Measurements from ENCODE around the gene CDH5. TPM values are rescaled to one million over a fixed set of nuclear protein-coding genes. Genes with fewer than 3 reads are reported as not detected.

Gene CDH5
- total and polyA plus RNA-seq, 2 of the 4 experiments (the other 2 are of a cell fraction): not detected

- intact Hi-C loops (cut with micrococcal nuclease): no loop called here
- H3K27me3 ChIP-seq (ENCODE audit: control insufficient read depth, insufficient read depth, low read length): peaks cover 12% of the 10 kb centered on the region; the same call in 1 of the 2 replicates
- no peak overlapping the region for H2BK5ac ChIP-seq (ENCODE audit: low read depth, low read length, poor library complexity, severe bottlenecking)
- H2BK20ac ChIP-seq (ENCODE audit: low read depth, low read length): no peak overlapping the region
- no peak overlapping the region for H2AFZ ChIP-seq (replicated peaks; ENCODE audit: low read length, poor library complexity)
- in situ Hi-C loops (cut with MboI; ENCODE audit: low sequenced_read_pairs): no loop called here
- TF ChIP-seq SMC3 (IDR thresholded peaks at IDR 0.05; ENCODE audit: low read depth, low read length) (no peak), RFX5 (IDR thresholded peaks at IDR 0.05; ENCODE audit: low read depth, low read length) (no peak), MAZ (IDR thresholded peaks at IDR 0.05; ENCODE audit: borderline replicate concordance, low read depth, low read length) (no peak), MXI1 (IDR thresholded peaks at IDR 0.05; ENCODE audit: borderline replicate concordance, low read depth, low read length) (no peak), CEBPB (IDR thresholded peaks at IDR 0.05; ENCODE audit: low read depth, low read length) (no peak)
- no TSS peak for BruUV-seq (replicated peaks)
- no peak overlapping the region for H2BK120ac ChIP-seq (ENCODE audit: low read depth, low read length)
- H3K9ac ChIP-seq (ENCODE audit: low read depth, low read length): no peak overlapping the region
- H4K5ac ChIP-seq (ENCODE audit: low read depth, low read length): no peak overlapping the region
- ChIA-PET CTCF (no interaction called here), POLR2A (ENCODE audit: unreplicated experiment) (no interaction called here)
- ATAC-seq (ENCODE audit: low read depth): no peak
- H3K56ac ChIP-seq (ENCODE audit: extremely low read depth, insufficient read depth, low read length): no peak overlapping the region
- no peak overlapping the region for H2AK9ac ChIP-seq (replicated peaks; ENCODE audit: low read depth, low read length, poor library complexity)
- H3K36me3 ChIP-seq (ENCODE audit: control insufficient read depth, insufficient read depth, low read length): no peaks in the 10 kb centered on the region
- peaks cover 5% of the 10 kb centered on the region for H3K9me1 ChIP-seq (ENCODE audit: insufficient read depth, low read length)
- no peak overlapping the region for H3K14ac ChIP-seq (replicated peaks; ENCODE audit: low read depth, low read length)
- H3K18ac ChIP-seq (ENCODE audit: low read depth, low read length): no peak overlapping the region
- no peak overlapping the region for H4K91ac ChIP-seq (ENCODE audit: insufficient read depth, low read depth, low read length)
- 0 out of 2 replicates have a peak overlapping the region, but pooled peaks have one; percentile 24 for H2AK5ac ChIP-seq (ENCODE audit: low read depth, low read length)
- dilution Hi-C loops (cut with HindIII; ENCODE audit: low sequenced_read_pairs, unreplicated experiment): no loop called here
- H3K23ac ChIP-seq (ENCODE audit: low read depth, low read length): no peak overlapping the region
- peaks cover 10% of the 10 kb centered on the region for H3K4me1 ChIP-seq (ENCODE audit: control insufficient read depth, insufficient read depth, low read length)
- H3K4me2 ChIP-seq (ENCODE audit: low read depth, low read length): no peak overlapping the region
- no peaks in the 10 kb centered on the region for H4K20me1 ChIP-seq (ENCODE audit: insufficient read depth, low read length)
- no peak overlapping the region for H3K4me3 ChIP-seq (ENCODE audit: insufficient read depth, low read depth, low read length)
- H3K4ac ChIP-seq (ENCODE audit: low read depth, low read length): no peak overlapping the region
- DNase-seq: no peak
- H3K79me1 ChIP-seq (ENCODE audit: low read depth in 1 of 2, low read length in 2 of 2): no peaks in the 10 kb centered on the region
- no peaks in the 10 kb centered on the region for H3K9me3 ChIP-seq (ENCODE audit: control insufficient read depth, insufficient read depth, low read length)
- H4K8ac ChIP-seq (ENCODE audit: low read depth in 2 of 2, low read length in 2 of 2): no peak overlapping the region
- no peak overlapping the region for H2BK15ac ChIP-seq (ENCODE audit: low read depth, low read length)
- WGBS, 2 experiments (ENCODE audit: extremely low coverage in 2 of 2, insufficient read length in 1 of 2): 90% methylated on average over 4 of the region's 18 CpGs; no CpG with 5 or more reads in 1 of the 2 experiments
- no peak overlapping the region for H3K27ac ChIP-seq (ENCODE audit: insufficient read depth, low read length)
Observed at GRCh38 chr16:66378741-66379570, 12.5 kb downstream of the CDH5 start.

Data from IMR-90 (cell line).